ENCODE data around the gene NKG7. TPM values are rescaled to one million over a fixed set of nuclear protein-coding genes. Genes with fewer than 3 reads are reported as not detected.

NKG7 gene
- total and polyA plus RNA-seq, 2 of the 13 experiments (the other 11 are each of a cell fraction or from before 2014, with no cell fraction given) = 0.40 TPM; not detected in 1

DNA sequence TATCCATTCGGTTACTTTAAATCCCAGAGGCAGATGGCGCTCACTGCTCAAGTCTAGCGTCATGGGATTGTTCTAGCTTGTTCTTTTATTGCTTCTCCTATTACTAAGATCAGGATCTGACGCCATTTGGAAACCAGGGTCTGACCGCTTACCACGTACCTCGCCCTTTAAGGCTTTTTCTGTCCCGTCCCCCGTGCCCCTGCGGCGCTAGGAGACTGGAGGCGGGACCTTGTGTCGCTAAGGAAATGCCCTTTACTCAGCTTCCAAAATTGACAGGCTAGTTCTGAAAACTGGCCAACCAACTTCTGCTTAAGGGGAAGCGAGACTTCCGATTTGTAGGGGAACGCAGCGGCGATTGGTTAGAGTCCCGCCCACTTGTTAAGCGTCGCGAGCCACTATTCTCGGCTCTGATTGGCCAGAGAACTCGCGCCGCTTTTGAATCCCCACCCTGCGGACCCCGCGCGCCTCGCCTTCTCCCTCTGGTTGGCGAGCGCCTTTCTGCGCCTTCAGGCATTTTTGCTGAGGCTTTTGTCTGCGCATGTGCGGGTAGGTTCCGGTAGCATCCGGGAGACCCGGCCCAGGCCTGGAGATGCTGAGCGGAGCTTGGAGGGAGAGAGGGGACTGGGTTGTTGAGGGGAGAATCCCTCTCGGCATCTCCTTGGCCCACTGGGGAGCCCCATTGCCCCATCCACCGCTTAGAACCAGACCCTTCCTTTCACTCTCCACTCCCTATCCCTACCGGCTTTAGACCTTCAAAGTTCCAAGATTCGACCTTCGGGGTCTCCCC is 21.8 kb upstream of the NKG7 start (continued):
- 0 out of 2 replicates have a peak, but pooled peaks have one; percentile 48 for TF ChIP-seq ZNF430 (CRISPR knock-in tag; IDR thresholded peaks at IDR 0.05)
- no peak for TF ChIP-seq HOXD1 (CRISPR knock-in tag; IDR thresholded peaks at IDR 0.05)
- peak; percentile 76; the same call in 1 of the 2 replicates for TF ChIP-seq RFXAP (CRISPR knock-in tag; IDR thresholded peaks at IDR 0.05; ENCODE audit: borderline replicate concordance)
- TF ChIP-seq DR1 (CRISPR knock-in tag; IDR thresholded peaks at IDR 0.05) = peak; percentile 80; the same call in 1 of the 2 replicates
- TF ChIP-seq, protein P1, sequence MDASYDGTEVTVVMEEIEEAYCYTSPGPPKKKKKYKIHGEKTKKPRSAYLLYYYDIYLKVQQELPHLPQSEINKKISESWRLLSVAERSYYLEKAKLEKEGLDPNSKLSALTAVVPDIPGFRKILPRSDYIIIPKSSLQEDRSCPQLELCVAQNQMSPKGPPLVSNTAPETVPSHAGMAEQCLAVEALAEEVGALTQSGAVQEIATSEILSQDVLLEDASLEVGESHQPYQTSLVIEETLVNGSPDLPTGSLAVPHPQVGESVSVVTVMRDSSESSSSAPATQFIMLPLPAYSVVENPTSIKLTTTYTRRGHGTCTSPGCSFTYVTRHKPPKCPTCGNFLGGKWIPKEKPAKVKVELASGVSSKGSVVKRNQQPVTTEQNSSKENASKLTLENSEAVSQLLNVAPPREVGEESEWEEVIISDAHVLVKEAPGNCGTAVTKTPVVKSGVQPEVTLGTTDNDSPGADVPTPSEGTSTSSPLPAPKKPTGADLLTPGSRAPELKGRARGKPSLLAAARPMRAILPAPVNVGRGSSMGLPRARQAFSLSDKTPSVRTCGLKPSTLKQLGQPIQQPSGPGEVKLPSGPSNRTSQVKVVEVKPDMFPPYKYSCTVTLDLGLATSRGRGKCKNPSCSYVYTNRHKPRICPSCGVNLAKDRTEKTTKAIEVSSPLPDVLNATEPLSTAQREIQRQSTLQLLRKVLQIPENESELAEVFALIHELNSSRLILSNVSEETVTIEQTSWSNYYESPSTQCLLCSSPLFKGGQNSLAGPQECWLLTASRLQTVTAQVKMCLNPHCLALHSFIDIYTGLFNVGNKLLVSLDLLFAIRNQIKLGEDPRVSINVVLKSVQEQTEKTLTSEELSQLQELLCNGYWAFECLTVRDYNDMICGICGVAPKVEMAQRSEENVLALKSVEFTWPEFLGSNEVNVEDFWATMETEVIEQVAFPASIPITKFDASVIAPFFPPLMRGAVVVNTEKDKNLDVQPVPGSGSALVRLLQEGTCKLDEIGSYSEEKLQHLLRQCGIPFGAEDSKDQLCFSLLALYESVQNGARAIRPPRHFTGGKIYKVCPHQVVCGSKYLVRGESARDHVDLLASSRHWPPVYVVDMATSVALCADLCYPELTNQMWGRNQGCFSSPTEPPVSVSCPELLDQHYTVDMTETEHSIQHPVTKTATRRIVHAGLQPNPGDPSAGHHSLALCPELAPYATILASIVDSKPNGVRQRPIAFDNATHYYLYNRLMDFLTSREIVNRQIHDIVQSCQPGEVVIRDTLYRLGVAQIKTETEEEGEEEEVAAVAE (CRISPR knock-in tag; IDR thresholded peaks at IDR 0.05; ENCODE audit: borderline replicate concordance) = peak; percentile 99
- TF ChIP-seq NR2C2 (CRISPR knock-in tag; IDR thresholded peaks at IDR 0.05; ENCODE audit: borderline replicate concordance) = peak; percentile 49; the same call in 1 of the 2 replicates
- TF ChIP-seq KLF15 (CRISPR knock-in tag; IDR thresholded peaks at IDR 0.05; ENCODE audit: borderline replicate concordance) = no peak
- TF ChIP-seq ZNF878 (CRISPR knock-in tag; IDR thresholded peaks at IDR 0.05) = peak; percentile 90
- TF ChIP-seq RFX3 (CRISPR knock-in tag; IDR thresholded peaks at IDR 0.05) = peak; percentile 83
- TF ChIP-seq, protein P2, sequence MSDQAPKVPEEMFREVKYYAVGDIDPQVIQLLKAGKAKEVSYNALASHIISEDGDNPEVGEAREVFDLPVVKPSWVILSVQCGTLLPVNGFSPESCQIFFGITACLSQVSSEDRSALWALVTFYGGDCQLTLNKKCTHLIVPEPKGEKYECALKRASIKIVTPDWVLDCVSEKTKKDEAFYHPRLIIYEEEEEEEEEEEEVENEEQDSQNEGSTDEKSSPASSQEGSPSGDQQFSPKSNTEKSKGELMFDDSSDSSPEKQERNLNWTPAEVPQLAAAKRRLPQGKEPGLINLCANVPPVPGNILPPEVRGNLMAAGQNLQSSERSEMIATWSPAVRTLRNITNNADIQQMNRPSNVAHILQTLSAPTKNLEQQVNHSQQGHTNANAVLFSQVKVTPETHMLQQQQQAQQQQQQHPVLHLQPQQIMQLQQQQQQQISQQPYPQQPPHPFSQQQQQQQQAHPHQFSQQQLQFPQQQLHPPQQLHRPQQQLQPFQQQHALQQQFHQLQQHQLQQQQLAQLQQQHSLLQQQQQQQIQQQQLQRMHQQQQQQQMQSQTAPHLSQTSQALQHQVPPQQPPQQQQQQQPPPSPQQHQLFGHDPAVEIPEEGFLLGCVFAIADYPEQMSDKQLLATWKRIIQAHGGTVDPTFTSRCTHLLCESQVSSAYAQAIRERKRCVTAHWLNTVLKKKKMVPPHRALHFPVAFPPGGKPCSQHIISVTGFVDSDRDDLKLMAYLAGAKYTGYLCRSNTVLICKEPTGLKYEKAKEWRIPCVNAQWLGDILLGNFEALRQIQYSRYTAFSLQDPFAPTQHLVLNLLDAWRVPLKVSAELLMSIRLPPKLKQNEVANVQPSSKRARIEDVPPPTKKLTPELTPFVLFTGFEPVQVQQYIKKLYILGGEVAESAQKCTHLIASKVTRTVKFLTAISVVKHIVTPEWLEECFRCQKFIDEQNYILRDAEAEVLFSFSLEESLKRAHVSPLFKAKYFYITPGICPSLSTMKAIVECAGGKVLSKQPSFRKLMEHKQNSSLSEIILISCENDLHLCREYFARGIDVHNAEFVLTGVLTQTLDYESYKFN (CRISPR knock-in tag; conservative IDR thresholded peaks at IDR 0.05) = 0 out of 2 replicates have a peak, but pooled peaks have one; percentile 27
- TF ChIP-seq, protein P3, sequence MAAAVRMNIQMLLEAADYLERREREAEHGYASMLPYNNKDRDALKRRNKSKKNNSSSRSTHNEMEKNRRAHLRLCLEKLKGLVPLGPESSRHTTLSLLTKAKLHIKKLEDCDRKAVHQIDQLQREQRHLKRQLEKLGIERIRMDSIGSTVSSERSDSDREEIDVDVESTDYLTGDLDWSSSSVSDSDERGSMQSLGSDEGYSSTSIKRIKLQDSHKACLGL (CRISPR knock-in tag; IDR thresholded peaks at IDR 0.05) = peak; percentile 81
- TF ChIP-seq KAT8 (CRISPR knock-in tag; IDR thresholded peaks at IDR 0.05) = peak; percentile 74
- TF ChIP-seq REPIN1 (CRISPR knock-in tag; IDR thresholded peaks at IDR 0.05; ENCODE audit: borderline replicate concordance, low read depth) = peak; percentile 84
- TF ChIP-seq SNAPC2 (CRISPR knock-in tag; IDR thresholded peaks at IDR 0.05) = peak; percentile 71; the same call in 1 of the 2 replicates
- no peak for TF ChIP-seq GTF3A (CRISPR knock-in tag; conservative IDR thresholded peaks at IDR 0.05)
- TF ChIP-seq MEIS1 (CRISPR knock-in tag; IDR thresholded peaks at IDR 0.05; ENCODE audit: borderline replicate concordance) = peak; percentile 29; the same call in 1 of the 2 replicates
- TF ChIP-seq GABPA (IDR thresholded peaks at IDR 0.05; ENCODE audit: low read depth, low read length) = peak; percentile 51
- TF ChIP-seq GABPA (CRISPR knock-in tag; IDR thresholded peaks at IDR 0.05; ENCODE audit: low read depth) = peak; percentile 92
- 0 out of 2 replicates have a peak, but pooled peaks have one; percentile 39 for TF ChIP-seq ARHGAP35 (CRISPR knock-in tag; IDR thresholded peaks at IDR 0.05; ENCODE audit: borderline replicate concordance)
- TF ChIP-seq ATRX (CRISPR knock-in tag; IDR thresholded peaks at IDR 0.05; ENCODE audit: borderline replicate concordance) = no peak
- TF ChIP-seq SP1 (IDR thresholded peaks at IDR 0.05) = no peak
- TF ChIP-seq SP1 (CRISPR knock-in tag; IDR thresholded peaks at IDR 0.05) = peak; percentile 78

All from HepG2 (cell line).